AG09309 (cell line): ENCODE data around the gene USP24.

ENCODE experiments used
- DNase-seq: peaks from one replicate; pipeline ENCODE4 v3.0.0-alpha.2; 2010; ENCODE audit warnings: low read depth
- H3K4me3 ChIP-seq: 2 replicates; pipeline ENCODE4 v1.5.1; 2011; ENCODE audit warnings: mild to moderate bottlenecking, low read depth, low read length, moderate library complexity; ENCODE audit not compliant: control insufficient read depth
- TF ChIP-seq, protein P1 (sequence below): IDR thresholded peaks from 2 replicates; pipeline ENCODE4 v1.5.1; 2011; ENCODE audit warnings: mild to moderate bottlenecking, low read depth, low read length, inconsistent platforms; ENCODE audit not compliant: insufficient read depth, control insufficient read depth; ENCODE audit errors: missing control alignments

The USP24 gene

DNA sequence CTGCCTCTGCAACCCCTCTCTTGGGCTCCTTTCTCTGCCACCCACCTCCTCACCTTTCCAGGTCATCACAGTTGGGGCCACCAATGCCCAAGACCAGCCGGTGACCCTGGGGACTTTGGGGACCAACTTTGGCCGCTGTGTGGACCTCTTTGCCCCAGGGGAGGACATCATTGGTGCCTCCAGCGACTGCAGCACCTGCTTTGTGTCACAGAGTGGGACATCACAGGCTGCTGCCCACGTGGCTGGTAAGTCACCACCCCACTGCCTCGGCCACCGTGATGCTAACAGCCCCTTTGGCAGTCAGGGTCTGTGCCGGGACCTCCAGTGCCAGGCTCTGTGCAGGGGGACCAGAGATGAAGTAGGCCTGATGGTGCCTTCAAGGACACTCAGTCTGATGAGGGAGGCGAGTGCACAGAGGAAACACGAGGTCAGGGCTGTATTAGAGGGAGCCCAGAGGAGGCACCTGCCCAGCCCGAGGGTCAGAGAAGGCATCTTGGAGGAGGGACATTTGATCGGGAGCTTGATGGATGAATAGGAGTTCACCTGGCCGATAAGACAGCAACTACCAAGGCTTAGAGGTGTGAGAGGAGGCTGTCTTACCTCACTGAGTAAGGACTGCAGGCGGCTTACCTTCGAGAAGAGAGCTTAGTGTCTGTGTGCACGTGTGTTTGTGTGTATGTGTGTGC lies 157.8 kb downstream of the USP24 start:
- TF ChIP-seq, protein P1, sequence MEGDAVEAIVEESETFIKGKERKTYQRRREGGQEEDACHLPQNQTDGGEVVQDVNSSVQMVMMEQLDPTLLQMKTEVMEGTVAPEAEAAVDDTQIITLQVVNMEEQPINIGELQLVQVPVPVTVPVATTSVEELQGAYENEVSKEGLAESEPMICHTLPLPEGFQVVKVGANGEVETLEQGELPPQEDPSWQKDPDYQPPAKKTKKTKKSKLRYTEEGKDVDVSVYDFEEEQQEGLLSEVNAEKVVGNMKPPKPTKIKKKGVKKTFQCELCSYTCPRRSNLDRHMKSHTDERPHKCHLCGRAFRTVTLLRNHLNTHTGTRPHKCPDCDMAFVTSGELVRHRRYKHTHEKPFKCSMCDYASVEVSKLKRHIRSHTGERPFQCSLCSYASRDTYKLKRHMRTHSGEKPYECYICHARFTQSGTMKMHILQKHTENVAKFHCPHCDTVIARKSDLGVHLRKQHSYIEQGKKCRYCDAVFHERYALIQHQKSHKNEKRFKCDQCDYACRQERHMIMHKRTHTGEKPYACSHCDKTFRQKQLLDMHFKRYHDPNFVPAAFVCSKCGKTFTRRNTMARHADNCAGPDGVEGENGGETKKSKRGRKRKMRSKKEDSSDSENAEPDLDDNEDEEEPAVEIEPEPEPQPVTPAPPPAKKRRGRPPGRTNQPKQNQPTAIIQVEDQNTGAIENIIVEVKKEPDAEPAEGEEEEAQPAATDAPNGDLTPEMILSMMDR = no peak
- H3K4me3 ChIP-seq = no peak overlapping the region
- DNase-seq = no peak

DNA sequence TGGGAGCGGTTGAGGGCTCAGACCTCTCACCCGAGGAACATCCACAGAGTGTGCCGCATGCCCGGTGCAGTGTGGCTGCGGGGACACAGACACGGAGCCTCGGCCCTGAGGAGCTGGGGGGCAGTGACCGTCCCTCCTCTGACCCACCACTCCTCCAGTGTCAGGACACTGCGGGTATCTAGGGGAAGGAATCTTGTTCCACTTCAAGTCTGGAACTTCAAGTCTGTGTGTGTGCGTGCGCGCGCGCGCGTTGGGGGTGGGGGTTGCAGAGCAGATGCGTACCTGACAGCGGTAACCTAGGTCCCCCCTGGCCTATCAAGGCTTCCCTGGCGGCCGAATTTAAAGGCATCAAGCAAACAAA lies 158.6 kb downstream of the USP24 start:
- DNase-seq = no peak
- TF ChIP-seq, protein P1 = no peak
- no peak overlapping the region for H3K4me3 ChIP-seq

DNA sequence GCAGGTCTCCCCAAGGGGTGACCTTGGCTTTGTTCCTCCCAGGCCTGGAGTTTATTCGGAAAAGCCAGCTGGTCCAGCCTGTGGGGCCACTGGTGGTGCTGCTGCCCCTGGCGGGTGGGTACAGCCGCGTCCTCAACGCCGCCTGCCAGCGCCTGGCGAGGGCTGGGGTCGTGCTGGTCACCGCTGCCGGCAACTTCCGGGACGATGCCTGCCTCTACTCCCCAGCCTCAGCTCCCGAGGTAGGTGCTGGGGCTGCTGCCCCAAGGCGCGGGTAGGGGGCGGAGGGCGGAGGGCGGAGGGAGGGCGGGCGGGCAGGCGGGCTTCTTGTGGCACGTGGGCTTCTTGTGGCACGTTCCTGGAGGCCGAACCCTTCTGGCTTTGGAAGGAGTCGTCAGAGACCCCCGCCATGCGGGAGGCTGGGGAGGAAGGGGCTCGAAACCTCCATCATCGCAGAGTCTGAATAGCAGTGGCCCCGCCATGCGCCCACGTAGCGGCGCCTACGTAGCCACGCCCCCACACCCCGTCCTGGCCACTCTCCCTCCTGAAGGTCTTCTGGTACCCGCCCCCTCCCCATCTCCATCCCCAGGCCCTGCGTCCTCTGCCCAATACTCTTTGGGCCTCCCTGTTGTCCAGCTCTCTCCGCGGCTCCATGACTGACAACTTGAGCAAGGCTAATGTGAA lies 159.1 kb downstream of the USP24 start:
- TF ChIP-seq, protein P1 = no peak

DNA sequence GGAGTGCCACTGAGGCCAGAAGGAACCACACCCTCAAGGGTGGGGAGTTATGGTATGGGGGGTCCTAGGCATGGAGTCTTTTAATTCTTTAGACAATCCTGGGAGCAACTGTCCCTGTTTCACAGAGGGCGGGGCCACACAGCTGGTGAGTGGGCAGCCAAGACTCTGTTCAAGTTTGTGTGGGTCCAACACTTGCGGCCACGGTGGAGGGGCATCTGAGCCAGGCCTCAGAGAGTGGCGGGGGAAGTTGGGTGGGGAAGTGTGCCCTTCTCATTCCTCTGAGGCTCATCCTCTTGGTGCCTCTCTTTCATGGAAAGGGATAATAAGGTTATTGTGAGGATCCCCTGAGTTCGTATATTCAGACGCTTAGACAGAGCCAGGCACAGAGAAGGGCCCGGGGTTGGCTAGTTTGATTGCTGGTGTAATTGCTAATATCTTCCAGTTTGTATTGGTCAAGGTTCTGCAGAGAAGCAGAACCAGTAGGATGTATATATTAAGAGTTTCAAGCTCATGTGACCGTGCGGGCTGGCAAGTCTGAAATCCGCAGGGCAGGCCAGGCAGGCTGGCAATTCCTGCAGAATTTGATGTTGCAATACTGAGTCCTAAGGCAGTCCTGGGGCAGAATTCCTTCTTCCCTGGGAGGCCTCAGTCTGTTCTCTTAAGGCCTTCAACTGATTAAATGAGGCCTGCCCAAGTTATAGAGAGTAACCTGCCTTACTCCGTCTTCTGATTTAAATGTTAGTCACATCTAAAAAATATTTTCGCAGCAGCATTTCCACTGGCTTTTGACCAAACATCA lies 159.9 kb downstream of the USP24 start:
- DNase-seq = no peak

More for the DNA sequence above, 159.1 kb downstream of the USP24 start:
- DNase-seq = no peak
- H3K4me3 ChIP-seq = no peak overlapping the region

DNA sequence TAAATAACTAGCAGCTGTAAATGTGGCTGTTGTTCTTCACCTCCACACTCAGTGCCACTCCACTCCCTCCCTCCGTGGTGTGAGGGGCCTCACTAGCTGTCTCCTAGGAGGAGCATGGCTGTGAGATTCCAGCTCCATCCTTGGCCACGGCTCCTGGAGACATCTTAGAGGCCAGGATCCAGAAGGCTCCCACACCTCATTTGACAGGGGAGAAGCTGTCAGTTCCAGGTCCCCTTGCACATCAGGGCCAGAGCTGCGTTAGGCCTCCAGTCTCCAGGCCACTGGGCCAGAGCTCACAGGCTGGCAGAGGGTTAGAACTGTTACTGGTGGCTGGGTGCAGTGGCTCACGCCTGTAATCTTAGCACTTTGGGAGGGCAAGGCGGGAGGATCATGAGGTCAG lies 160.8 kb downstream of the USP24 start:
- H3K4me3 ChIP-seq = no peak overlapping the region
- DNase-seq = no peak
- TF ChIP-seq, protein P1 = no peak

More for the DNA sequence above, 159.9 kb downstream of the USP24 start:
- TF ChIP-seq, protein P1 = no peak
- H3K4me3 ChIP-seq = no peak overlapping the region

DNA sequence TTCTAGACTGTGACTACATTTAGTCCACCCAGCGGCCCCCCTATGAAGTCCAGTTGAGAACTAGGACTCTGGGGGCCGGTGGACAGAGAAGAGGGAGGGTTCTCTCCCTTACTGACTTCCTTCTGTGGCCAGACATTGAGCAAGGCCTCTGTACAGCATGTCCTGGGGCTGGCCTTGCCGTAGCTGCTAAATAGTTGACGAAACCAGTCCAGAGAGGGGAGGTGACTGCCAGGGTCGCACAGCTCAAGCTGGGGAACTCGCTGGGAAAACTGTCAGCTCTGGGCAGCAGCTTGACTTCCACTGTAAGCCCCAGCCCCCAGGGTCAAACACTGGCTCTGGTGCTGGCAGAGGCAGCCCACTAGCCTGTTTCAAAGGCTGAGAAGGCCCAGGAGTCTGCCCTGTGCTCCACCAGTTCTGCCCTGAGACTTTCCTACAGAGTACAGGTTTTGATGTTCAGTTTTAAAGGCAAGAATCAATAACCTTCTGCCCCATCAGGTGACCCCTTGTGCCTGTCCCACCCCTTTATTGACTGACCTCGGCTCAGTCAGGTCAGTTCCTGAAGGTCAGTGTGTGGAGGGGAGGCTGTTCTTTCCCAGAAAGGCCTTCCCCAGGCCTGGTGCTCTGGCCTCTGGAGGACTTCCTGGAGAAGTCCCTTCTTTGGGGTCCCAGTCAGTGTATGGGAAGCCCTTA lies 161.8 kb downstream of the USP24 start:
- TF ChIP-seq, protein P1 = no peak
- no peak overlapping the region for H3K4me3 ChIP-seq
- DNase-seq = no peak
